K562 (cell line): ENCODE data around the gene MTSS2. TPM values are rescaled to one million over a fixed set of nuclear protein-coding genes. Genes with fewer than 3 reads are reported as not detected.

Experiments used
- ATAC-seq: fragments of 200-7000 bp; cut with Tn5 transposase; 3 replicates; pipeline ENCODE4 v1.9.1; 2020; ENCODE audit warnings: moderate library complexity
- BruUV-seq: library from RNA; stranded (reverse); fragments of 400-500 nt; replicated peaks from 2 replicates; lab custom pipeline; 2021; lab: Mats Ljungman, UMichigan
- CTCF ChIA-PET: fragments of 300-600 bp; formaldehyde crosslinking; extraction: SDS; loops from one replicate; lab custom pipeline; 2021; ENCODE audit warnings: low intra/inter-chr PET ratio; lab: Yijun Ruan, JAX
- POLR2A ChIA-PET: fragments of 300-600, 350-650 bp; sonication (Branson Sonifier 250); formaldehyde crosslinking; extraction: SDS; loops from one replicate; lab custom pipeline; 2021; ENCODE audit warnings: antibody characterized with exemption, inconsistent platforms; lab: Yijun Ruan, JAX
- DNase-seq, 4 experiments: peaks; one replicate each; pipeline versions ENCODE4 v3.0.0 to v3.0.0-alpha.2; 2011 to 2018; ENCODE audit warnings: low spot score in 3 of 4, mixed read lengths in 3 of 4; ENCODE audit errors: extremely low read depth in 1 of 4
- FAIRE-seq: peaks from 2 replicates; lab custom pipeline; 2011; peaks lifted over from hg19 to GRCh38; lab: Jason Lieb, UNC
- H2AFZ ChIP-seq: 2 replicates; pipeline ENCODE4 v1.6.0; 2011; ENCODE audit warnings: low read depth, low read length, control low read depth, inconsistent platforms
- H3K27ac ChIP-seq: fragments of 200-600 bp; 3 replicates; pipeline ENCODE4 v1.8.0; 2011; ENCODE audit warnings: low read depth, mild to moderate bottlenecking, control low read depth, inconsistent platforms, low read length, moderate library complexity, mixed read lengths; ENCODE audit errors: extremely low read depth
- H3K27me3 ChIP-seq, 2 experiments: fragments of 300-600 bp in 1 of 2; 2 replicates in 1 of 2; 3 replicates in 1 of 2; pipeline versions ENCODE4 v1.6.0 to v1.8.0; 2011; ENCODE audit warnings: inconsistent platforms in 2 of 2, low read length in 2 of 2, mild to moderate bottlenecking in 1 of 2, mixed read lengths in 1 of 2, moderate library complexity in 1 of 2; ENCODE audit not compliant: control insufficient read depth in 2 of 2, insufficient read depth in 2 of 2
- H3K36me3 ChIP-seq: fragments of 300-600 bp; 3 replicates; pipeline ENCODE4 v1.8.0; 2011; ENCODE audit warnings: mild to moderate bottlenecking, low read length, inconsistent platforms; ENCODE audit not compliant: control insufficient read depth, insufficient read depth
- H3K4me1 ChIP-seq, 2 experiments: fragments of 200-600 bp in 1 of 2; replicated peaks in 1 of 2; 2 replicates in 1 of 2; 3 replicates in 1 of 2; pipeline versions ENCODE4 v1.5.1 to v1.8.0; 2011; ENCODE audit warnings: inconsistent platforms in 2 of 2, low read length in 2 of 2, mild to moderate bottlenecking in 1 of 2, mixed read lengths in 1 of 2, moderate library complexity in 1 of 2; ENCODE audit not compliant: control insufficient read depth in 2 of 2, insufficient read depth in 2 of 2
- H3K4me2 ChIP-seq: 2 replicates; pipeline ENCODE4 v1.6.1; 2011; ENCODE audit warnings: low read length, control low read depth, inconsistent platforms, mixed read lengths; ENCODE audit not compliant: insufficient read depth
- H3K4me3 ChIP-seq: fragments of 200-600 bp; sonication (generic), shearing (Covaris generic); 2 replicates; pipeline ENCODE4 v1.5.1; 2016; ENCODE audit warnings: control low read depth, inconsistent platforms
- H3K79me2 ChIP-seq: fragments of 200-600 bp; 3 replicates; pipeline ENCODE4 v1.8.0; 2011; ENCODE audit warnings: low read length, inconsistent platforms; ENCODE audit not compliant: control insufficient read depth, insufficient read depth
- H3K9ac ChIP-seq, 2 experiments: 2 replicates each; pipeline versions ENCODE4 v1.6.0 to v1.6.1; 2011; ENCODE audit warnings: low read depth in 2 of 2, low read length in 2 of 2, control low read depth in 1 of 2, inconsistent platforms in 1 of 2, mild to moderate bottlenecking in 1 of 2, mixed read lengths in 1 of 2; ENCODE audit not compliant: insufficient read depth in 1 of 2
- H3K9me1 ChIP-seq: one replicate; pipeline ENCODE4 v1.6.0; 2011; ENCODE audit warnings: inconsistent platforms, mild to moderate bottlenecking, low read length, moderate library complexity; ENCODE audit not compliant: control insufficient read depth, insufficient read depth
- H3K9me3 ChIP-seq: replicated peaks from 2 replicates; pipeline ENCODE4 v1.5.1; 2011; ENCODE audit warnings: low read depth, low read length, inconsistent platforms; ENCODE audit not compliant: control insufficient read depth, insufficient read depth
- H4K20me1 ChIP-seq: replicated peaks from 2 replicates; pipeline ENCODE4 v1.6.1; 2011; ENCODE audit warnings: low read length, inconsistent platforms, mixed read lengths; ENCODE audit not compliant: control insufficient read depth, insufficient read depth
- ATF4 ChIP-seq: fragments of 450-650 bp; formaldehyde crosslinking; IDR thresholded peaks from 2 replicates; pipeline ENCODE4 v1.4.0; 2022; ENCODE audit warnings: mild to moderate bottlenecking, moderate library complexity
- CHAMP1 ChIP-seq: fragments of 450-650 bp; IDR thresholded peaks from 2 replicates; pipeline ENCODE4 v1.6.1; 2016; ENCODE audit warnings: mild to moderate bottlenecking
- POLR2G ChIP-seq: fragments of 200-400 bp; formaldehyde crosslinking; IDR thresholded peaks from 2 replicates; pipeline ENCODE4 v1.6.1; 2017; ENCODE audit warnings: low read depth, mild to moderate bottlenecking, antibody characterized with exemption, low read length, moderate library complexity
- RBFOX2 ChIP-seq: fragments of 200-400 bp; formaldehyde crosslinking; IDR thresholded peaks from 2 replicates; pipeline ENCODE4 v1.6.1; 2017; ENCODE audit warnings: low read depth, mild to moderate bottlenecking, low read length, moderate library complexity
- SMAD3 ChIP-seq: fragments of 450-650 bp; formaldehyde crosslinking; conservative IDR thresholded peaks from 2 replicates; pipeline ENCODE4 v1.4.0; 2020; ENCODE audit warnings: mild to moderate bottlenecking
- WGBS: fragments of 100-300 bp; shearing (Covaris generic); methylation state at CpG from one replicate; pipeline ENCODE4 v1.1.6; 2016; ENCODE audit warnings: low coverage, mixed read lengths; ENCODE audit not compliant: insufficient coverage; ENCODE audit errors: missing lambda C conversion rate; 5-methylcytosine and 5-hydroxymethylcytosine counted together
- in situ Hi-C: fragments of 300-500 bp; cut with MboI; formaldehyde crosslinking; loops from 4 replicates; pipeline ENCODE4 v1.15.0; 2018; ENCODE audit warnings: inconsistent platforms, mixed read lengths
- intact Hi-C: fragments of 100-400 bp; cut with micrococcal nuclease; formaldehyde crosslinking; loops from 2 replicates; pipeline ENCODE4 v1.14.2; 2022
- polyA plus RNA-seq, 8 experiments: library from polyadenylated mRNA; depleted of rRNA in 4 of 8; stranded (reverse) in 5 of 8; unstranded in 3 of 8; fragments of >200 nt; fragmentation: Nextera tagmentation in 2 of 8; fragmentation: Illumina TruSeq in 1 of 8; extraction: Ambion mirVana in 2 of 8; extraction: Trizol in 1 of 8; gene quantifications; 2 replicates each; pipeline versions ENCODE4 v1.2.1 to v1.2.3, GENCODE V29; 2011 to 2014; ENCODE audit warnings: inconsistent platforms in 1 of 8, missing spikeins in 1 of 8
- total RNA-seq, 7 experiments: library from RNA; depleted of rRNA in 6 of 7; stranded (reverse); fragments of >200 nt in 6 of 7; fragmentation: Illumina TruSeq in 2 of 7; extraction: Trizol in 2 of 7; gene quantifications; 2 replicates each; pipeline versions ENCODE4 v1.2.1 to v1.2.3, GENCODE V29; 2011 to 2021; ENCODE audit warnings: low replicate concordance in 1 of 7

MTSS2 gene
- total and polyA plus RNA-seq, 9 of the 15 experiments (the other 6 are each of a cell fraction or from before 2014, with no cell fraction given), result 0.11 to 60.3 (median 16.9) TPM

GRCh38 chr16:70683146-70683944 is 2.5 kb downstream of the MTSS2 start:
- Histone ChIP-seq H3K4me3 (no peak overlapping the region), H3K4me2 (no peak overlapping the region), H3K9me3 (no peaks in the 10 kb centered on the region), H3K9ac (peak overlapping the region in 1 of 2 experiments; percentile 85; a peak in 2 of 4 replicates), H3K27me3 (no peaks in the 10 kb centered on the region), H3K9me1 (no peaks in the 10 kb centered on the region), H3K36me3 (peaks cover 53% of the 10 kb centered on the region; the same call in 1 of the 3 replicates), H2AFZ (no peak overlapping the region), H3K4me1 (peaks cover 15 to 85% of the 10 kb centered on the region in 2 experiments), H3K79me2 (peaks cover 49% of the 10 kb centered on the region), H3K27ac (no peak overlapping the region; the same call in 2 of the 3 replicates), H4K20me1 (peaks cover 12% of the 10 kb centered on the region; the same call in 1 of the 2 replicates)
- CTCF ChIA-PET, result no interaction called here
- in situ Hi-C loops, result no loop called here
- FAIRE-seq, result no peak
- ATAC-seq, result no peak
- WGBS, result 96% methylated on average over 12 of the region's 13 CpGs
- POLR2A ChIA-PET, result interaction anchor here (0.6 kb wide), 1 partner anchor 100 kb away, joined by 3 read pairs; no protein-coding TSS in a partner anchor
- DNase-seq, result no peak
- BruUV-seq, result TSS peak; percentile 56
- intact Hi-C loops, result no loop called here
- TF ChIP-seq POLR2G (peak; percentile 31; the same call in 1 of the 2 replicates), SMAD3 (CRISPR knock-in tag) (no peak), RBFOX2 (peak; percentile 43; the same call in 1 of the 2 replicates), ATF4 (CRISPR knock-in tag) (no peak), CHAMP1 (no peak)
